Keratinocyte (primary cell): ENCODE measurements around the gene ADM.

Experiments used
- EZH2 ChIP-seq: IDR thresholded peaks from one replicate; pipeline ENCODE4 v1.6.1; 2012; ENCODE audit warnings: inconsistent platforms, mild to moderate bottlenecking, low read length, moderate library complexity
- TF ChIP-seq, protein P1 (sequence below), 3 experiments: IDR thresholded peaks in 1 of 3; conservative IDR thresholded peaks in 1 of 3; optimal IDR thresholded peaks in 1 of 3; 2 replicates in 2 of 3; 3 replicates in 1 of 3; pipeline versions ENCODE3 to v1.5.1; 2011; ENCODE audit warnings: low read length in 3 of 3, mild to moderate bottlenecking in 3 of 3, moderate library complexity in 2 of 3, control low read depth in 1 of 3, inconsistent platforms in 1 of 3; ENCODE audit not compliant: insufficient read depth in 2 of 3; ENCODE audit errors: extremely low read depth in 1 of 3

GRCh38 chr11:10302359-10302743, 2.5 kb upstream of the ADM start:
- TF ChIP-seq EZH2: no peak
- TF ChIP-seq, protein P1, sequence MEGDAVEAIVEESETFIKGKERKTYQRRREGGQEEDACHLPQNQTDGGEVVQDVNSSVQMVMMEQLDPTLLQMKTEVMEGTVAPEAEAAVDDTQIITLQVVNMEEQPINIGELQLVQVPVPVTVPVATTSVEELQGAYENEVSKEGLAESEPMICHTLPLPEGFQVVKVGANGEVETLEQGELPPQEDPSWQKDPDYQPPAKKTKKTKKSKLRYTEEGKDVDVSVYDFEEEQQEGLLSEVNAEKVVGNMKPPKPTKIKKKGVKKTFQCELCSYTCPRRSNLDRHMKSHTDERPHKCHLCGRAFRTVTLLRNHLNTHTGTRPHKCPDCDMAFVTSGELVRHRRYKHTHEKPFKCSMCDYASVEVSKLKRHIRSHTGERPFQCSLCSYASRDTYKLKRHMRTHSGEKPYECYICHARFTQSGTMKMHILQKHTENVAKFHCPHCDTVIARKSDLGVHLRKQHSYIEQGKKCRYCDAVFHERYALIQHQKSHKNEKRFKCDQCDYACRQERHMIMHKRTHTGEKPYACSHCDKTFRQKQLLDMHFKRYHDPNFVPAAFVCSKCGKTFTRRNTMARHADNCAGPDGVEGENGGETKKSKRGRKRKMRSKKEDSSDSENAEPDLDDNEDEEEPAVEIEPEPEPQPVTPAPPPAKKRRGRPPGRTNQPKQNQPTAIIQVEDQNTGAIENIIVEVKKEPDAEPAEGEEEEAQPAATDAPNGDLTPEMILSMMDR (optimal IDR thresholded peaks at IDR 0.05 in 1 of 3, IDR thresholded peaks at IDR 0.05 in 1 of 3, conservative IDR thresholded peaks at IDR 0.05 in 1 of 3; ENCODE audit: extremely low read depth in 1 of 3, insufficient read depth in 2 of 3, low read length in 3 of 3): no peak
